ENCODE data around the gene GFRAL.
"Not testable (repeated sequence)": the region's sequence is repeated elsewhere in the genome, so short reads cannot be mapped to it uniquely, and the experiment has no call there.

GFRAL gene

GRCh38 chr6:55327169-55327568 is at the start of gene GFRAL:
Gene GFRAL (plus strand): TSS chr6:55327469. CDS start chr6:55327555, 86 bp downstream.
- DNase-seq (ENCODE audit: low read depth): no peak

- DNase-seq (ENCODE audit: low read depth): no peak
Observed at GRCh38 chr6:55277646-55278045, 49.6 kb upstream of the GFRAL start.

GRCh38 chr6:55281215-55281614 is 46.1 kb upstream of the GFRAL start:
- DNase-seq (ENCODE audit: low read depth): no peak

GRCh38 chr6:55282115-55282514 is 45.2 kb upstream of the GFRAL start:
- no peak for DNase-seq (ENCODE audit: low read depth)

GRCh38 chr6:55286824-55287223 is 40.4 kb upstream of the GFRAL start:
- DNase-seq (ENCODE audit: low read depth): no peak

- no peak for DNase-seq (ENCODE audit: low read depth)
Observed at GRCh38 chr6:55290736-55291135, 36.5 kb upstream of the GFRAL start.

- DNase-seq (ENCODE audit: low read depth): no peak
Observed at GRCh38 chr6:55293116-55293515, 34.2 kb upstream of the GFRAL start.

GRCh38 chr6:55297214-55297613 is 30.1 kb upstream of the GFRAL start:
- DNase-seq (ENCODE audit: low read depth): not testable (repeated sequence)

- no peak for DNase-seq (ENCODE audit: low read depth)
Observed at GRCh38 chr6:55299286-55299985, 27.8 kb upstream of the GFRAL start.

GRCh38 chr6:55304747-55305146 is 22.5 kb upstream of the GFRAL start:
- no peak for DNase-seq (ENCODE audit: low read depth)

- DNase-seq (ENCODE audit: low read depth): no peak
Observed at GRCh38 chr6:55319961-55320695, 7.1 kb upstream of the GFRAL start.

- DNase-seq (ENCODE audit: low read depth): no peak
Observed at GRCh38 chr6:55320696-55321086, 6.6 kb upstream of the GFRAL start.

GRCh38 chr6:55377150-55377549 is 49.9 kb downstream of the GFRAL start:
- DNase-seq (ENCODE audit: low read depth): no peak

GRCh38 chr6:55379471-55379870 is 52.2 kb downstream of the GFRAL start:
- no peak for DNase-seq (ENCODE audit: low read depth)

GRCh38 chr6:55379895-55380294 is 52.6 kb downstream of the GFRAL start:
- DNase-seq (ENCODE audit: low read depth): no peak

- DNase-seq (ENCODE audit: low read depth): no peak
Observed at GRCh38 chr6:55388211-55388610, 60.9 kb downstream of the GFRAL start.

GRCh38 chr6:55395871-55396270 is 68.6 kb downstream of the GFRAL start:
- DNase-seq (ENCODE audit: low read depth): no peak

GRCh38 chr6:55397986-55398385 is 70.7 kb downstream of the GFRAL start:
- no peak for DNase-seq (ENCODE audit: low read depth)

GRCh38 chr6:55399351-55399750 is 72.1 kb downstream of the GFRAL start:
- DNase-seq (ENCODE audit: low read depth): no peak

GRCh38 chr6:55405474-55406235 is 78.4 kb downstream of the GFRAL start:
- peak; percentile 2 for DNase-seq (ENCODE audit: low read depth)

GRCh38 chr6:55410674-55411073 is 83.4 kb downstream of the GFRAL start:
- no peak for DNase-seq (ENCODE audit: low read depth)

GRCh38 chr6:55423933-55424332 is 96.7 kb downstream of the GFRAL start:
- no peak for DNase-seq (ENCODE audit: low read depth)
